Naive B cell (primary cell): Measurements from ENCODE around the gene KCNQ1. TPM values are rescaled to one million over a fixed set of nuclear protein-coding genes. Genes with fewer than 3 reads are reported as not detected.

Experiments used
- ATAC-seq, 2 donors: fragments of 150-1000 bp; cut with Tn5 transposase; 2 replicates each; pipeline ENCODE4 v1.10.0; 2021; ENCODE audit warnings: low read depth in 2 of 2, mild to moderate bottlenecking in 2 of 2, moderate library complexity in 2 of 2
- DNase-seq: peaks from one replicate; pipeline ENCODE4 v3.0.0; 2022
- H3K27ac Mint-ChIP-seq, 6 donors: one replicate each; pipeline ENCODE4 v1.8.0; 2020 to 2022; ENCODE audit warnings: mild to moderate bottlenecking in 6 of 6, mixed read lengths in 6 of 6, moderate library complexity in 5 of 6, inconsistent platforms in 2 of 6
- H3K27me3 Mint-ChIP-seq, 3 donors: one replicate each; pipeline ENCODE4 v1.8.0; 2021 to 2022; ENCODE audit warnings: mixed read lengths in 3 of 3, mild to moderate bottlenecking in 1 of 3
- H3K36me3 Mint-ChIP-seq, 2 donors: one replicate each; pipeline ENCODE4 v1.8.0; 2020 to 2022; ENCODE audit warnings: mixed read lengths in 2 of 2, inconsistent platforms in 1 of 2, mild to moderate bottlenecking in 1 of 2
- H3K4me1 Mint-ChIP-seq, 3 donors: one replicate each; pipeline ENCODE4 v1.8.0; 2020 to 2022; ENCODE audit warnings: mixed read lengths in 3 of 3, inconsistent platforms in 1 of 3, mild to moderate bottlenecking in 1 of 3, moderate library complexity in 1 of 3
- H3K4me3 Mint-ChIP-seq, 8 donors: one replicate each; pipeline ENCODE4 v1.8.0; 2020 to 2022; ENCODE audit warnings: mild to moderate bottlenecking in 8 of 8, mixed read lengths in 8 of 8, moderate library complexity in 8 of 8, inconsistent platforms in 2 of 8
- H3K9me3 Mint-ChIP-seq, 7 donors: one replicate each; pipeline ENCODE4 v1.8.0; 2020 to 2022; ENCODE audit warnings: mixed read lengths in 7 of 7, mild to moderate bottlenecking in 5 of 7, inconsistent platforms in 2 of 7, moderate library complexity in 1 of 7
- polyA plus RNA-seq, 6 donors: library from polyadenylated mRNA; unstranded; fragments of 300-500 nt; fragmentation: Illumina TruSeq; gene quantifications; one replicate each; pipeline ENCODE4 v1.2.3, GENCODE V29; 2021; ENCODE audit warnings: low read depth in 6 of 6

Gene KCNQ1
- polyA plus RNA-seq, 6 donors from 2014 or later = 9.3 to 22.6 (median 10.3) TPM

DNA sequence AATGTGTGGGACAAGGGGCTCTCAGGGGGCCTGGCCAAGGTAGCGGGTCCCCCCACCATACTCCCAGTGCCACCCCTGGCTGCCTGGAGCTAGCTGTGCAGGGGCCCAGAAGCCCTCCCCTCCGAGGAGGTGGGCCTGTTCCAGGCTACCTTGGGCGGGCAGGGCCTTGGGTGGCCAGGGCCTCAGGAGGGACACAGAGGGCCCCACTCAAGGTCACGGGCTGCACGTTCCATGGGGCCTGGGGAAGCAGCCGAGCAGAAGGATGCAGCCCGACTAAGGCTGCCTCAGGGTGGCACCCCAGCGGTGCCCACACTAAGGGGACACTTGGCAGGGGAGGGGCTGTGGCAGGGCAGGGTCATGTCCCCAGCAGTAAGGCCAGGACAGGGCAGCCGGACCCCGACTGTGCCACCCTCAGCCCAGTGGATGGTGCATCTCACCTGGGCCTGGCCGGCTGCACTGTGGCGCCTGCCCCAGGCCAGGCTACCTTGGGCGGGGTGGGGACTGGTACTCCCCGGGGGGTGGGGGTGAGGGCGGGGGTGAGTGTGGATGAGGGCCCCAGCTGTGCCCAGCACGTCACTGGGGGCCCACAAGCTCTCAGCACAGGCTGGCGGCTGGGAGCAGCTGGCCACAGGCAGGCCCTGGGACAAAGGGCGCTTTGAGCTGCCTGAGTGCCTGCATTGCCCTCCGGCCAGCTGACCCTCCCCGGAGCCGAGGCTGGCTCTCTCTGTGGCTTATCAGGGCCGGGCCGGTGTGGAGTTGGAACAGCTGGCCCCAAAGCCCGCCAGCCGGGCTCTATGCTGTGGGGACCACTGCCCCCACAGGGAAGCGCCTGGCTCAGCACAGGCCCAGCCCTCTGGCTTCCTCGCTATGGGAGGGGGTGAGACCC lies 117.1 kb downstream of the KCNQ1 start:
- Mint-ChIP-seq H3K9me3 (no peaks in the 10 kb centered on the region), H3K4me3 (no peak overlapping the region), H3K27ac (no peak overlapping the region), H3K4me1 (peaks cover 7 to 23% (median 21%) of the 10 kb centered on the region in 3 donors), H3K36me3 (no peaks in the 10 kb centered on the region), H3K27me3 (no peaks in the 10 kb centered on the region)
- no peak for ATAC-seq
- DNase-seq = no peak

DNA sequence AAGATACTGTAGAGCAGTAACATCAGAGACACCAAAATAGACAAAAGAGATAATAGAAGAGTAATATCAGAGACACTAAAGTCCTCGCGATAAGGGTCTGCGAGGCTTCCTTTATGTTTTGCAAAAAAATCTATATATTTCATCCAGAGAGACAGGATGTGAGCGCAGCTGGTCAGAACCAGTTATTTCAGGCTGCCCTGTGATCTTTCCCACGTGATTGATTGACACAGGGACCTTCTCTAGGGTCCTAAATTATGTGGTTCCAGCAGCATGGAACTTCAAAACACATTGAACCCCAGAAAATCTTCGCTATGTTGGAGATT lies 118.0 kb downstream of the KCNQ1 start:
- Mint-ChIP-seq H3K36me3 (no peaks in the 10 kb centered on the region), H3K27me3 (no peaks in the 10 kb centered on the region), H3K4me3 (peak overlapping the region in 1 of 8 donors; percentile 17), H3K27ac (no peak overlapping the region), H3K9me3 (no peaks in the 10 kb centered on the region), H3K4me1 (peaks cover 7 to 21% (median 17%) of the 10 kb centered on the region in 3 donors)
- no peak for DNase-seq
- no peak for ATAC-seq

DNA sequence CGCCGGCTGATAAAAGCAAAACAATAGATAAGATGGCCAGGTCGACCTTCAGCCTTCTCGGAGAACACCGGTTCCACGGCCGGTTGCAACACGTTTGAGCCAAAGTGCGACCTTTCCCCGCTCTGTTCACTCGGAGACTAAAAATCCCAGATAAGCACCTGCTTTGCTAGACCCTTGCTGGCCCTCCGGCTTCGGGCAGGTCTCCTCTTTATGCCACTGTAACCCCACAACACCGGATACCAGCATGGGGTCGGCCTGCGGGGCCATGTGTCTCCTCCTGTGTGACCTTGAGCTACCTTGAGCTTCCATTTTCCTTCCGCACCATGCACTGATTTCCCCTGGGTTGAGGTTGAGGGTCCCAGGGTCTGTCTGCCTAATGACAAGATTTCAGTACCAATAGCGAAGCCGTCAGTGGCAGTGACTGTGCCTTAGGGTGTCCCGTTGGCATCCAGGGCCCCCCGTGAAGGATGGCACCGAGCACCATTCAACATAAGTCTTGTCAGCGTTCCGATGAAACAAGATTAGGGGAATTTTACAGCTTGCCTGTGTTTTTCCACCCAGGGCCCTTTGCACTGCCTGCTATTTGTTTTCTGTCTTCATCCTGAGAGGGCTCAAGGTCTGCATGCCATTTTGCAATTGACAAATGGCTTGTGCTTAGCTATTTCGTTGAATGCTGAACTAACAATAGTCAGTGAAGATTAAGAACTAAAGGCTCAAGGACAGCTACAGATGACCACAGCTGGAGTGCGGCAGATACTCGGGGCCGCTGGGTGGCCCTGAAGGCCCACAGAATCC lies 118.6 kb downstream of the KCNQ1 start:
- no peaks in the 10 kb centered on the region for H3K27me3 Mint-ChIP-seq
- no peak overlapping the region for H3K27ac Mint-ChIP-seq
- H3K4me3 Mint-ChIP-seq = no peak overlapping the region
- no peaks in the 10 kb centered on the region for H3K9me3 Mint-ChIP-seq
- peaks cover 7 to 16% (median 13%) of the 10 kb centered on the region in 3 donors for H3K4me1 Mint-ChIP-seq
- DNase-seq = no peak
- no peak for ATAC-seq
- no peaks in the 10 kb centered on the region for H3K36me3 Mint-ChIP-seq

- H3K4me3 Mint-ChIP-seq = no peak overlapping the region
- DNase-seq (no peak), ATAC-seq (no peak)
- H3K27ac Mint-ChIP-seq = no peak overlapping the region
- H3K27me3 Mint-ChIP-seq = no peaks in the 10 kb centered on the region
- peaks cover 7 to 10% (median 10%) of the 10 kb centered on the region in 3 donors for H3K4me1 Mint-ChIP-seq
- H3K36me3 Mint-ChIP-seq = no peaks in the 10 kb centered on the region
- no peaks in the 10 kb centered on the region for H3K9me3 Mint-ChIP-seq
Measured at GRCh38 chr11:2564008-2564530, 119.3 kb downstream of the KCNQ1 start.

DNA sequence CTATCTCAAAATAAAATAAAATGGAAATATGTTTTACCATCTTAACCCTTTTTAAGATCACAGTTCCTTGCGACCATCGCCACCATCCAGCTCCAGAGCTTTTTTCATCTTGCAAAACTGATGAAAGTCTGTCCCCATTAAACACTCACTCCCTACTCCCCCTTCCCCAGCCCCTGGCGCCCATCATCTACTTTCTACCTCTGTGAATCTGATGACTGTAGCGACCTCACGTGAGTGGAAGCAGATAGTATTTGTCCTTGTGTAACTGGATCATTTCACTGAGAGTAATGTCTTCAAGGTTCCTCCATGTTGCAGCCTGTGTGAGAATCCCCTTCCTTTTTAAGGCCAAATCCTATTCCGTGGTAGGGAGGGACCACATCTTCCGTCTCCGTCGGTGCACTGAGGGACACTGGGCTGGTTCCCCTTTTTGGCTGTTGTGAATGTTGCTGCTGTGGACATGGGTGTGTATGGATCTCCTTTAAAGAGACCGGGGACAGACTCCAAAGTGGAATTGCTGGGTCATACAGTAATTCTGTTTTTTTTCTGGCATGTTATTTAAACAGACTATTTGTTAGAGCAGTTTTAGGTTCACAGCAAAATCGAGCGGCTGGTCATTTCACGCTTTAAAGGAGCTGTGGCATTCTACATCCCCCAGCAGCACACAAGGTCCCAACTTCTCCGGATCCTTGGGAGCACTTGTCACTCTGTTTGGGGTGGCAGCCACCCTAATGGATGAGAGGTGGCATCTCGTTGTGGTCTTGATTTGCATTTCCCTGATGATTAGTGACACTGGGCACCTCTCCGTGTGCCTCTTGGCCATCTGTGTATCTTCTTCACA lies 120.0 kb downstream of the KCNQ1 start:
- Mint-ChIP-seq H3K4me1 (peaks cover 2 to 4% (median 3%) of the 10 kb centered on the region in 3 donors), H3K9me3 (no peaks in the 10 kb centered on the region), H3K36me3 (no peaks in the 10 kb centered on the region), H3K27me3 (no peaks in the 10 kb centered on the region), H3K4me3 (no peak overlapping the region), H3K27ac (no peak overlapping the region)
- no peak for DNase-seq
- no peak for ATAC-seq

- H3K4me1 Mint-ChIP-seq = peaks cover 0 to 1% (median 1%) of the 10 kb centered on the region in 3 donors
- H3K36me3 Mint-ChIP-seq = no peaks in the 10 kb centered on the region
- no peak for ATAC-seq
- no peak overlapping the region for H3K4me3 Mint-ChIP-seq
- no peaks in the 10 kb centered on the region for H3K27me3 Mint-ChIP-seq
- H3K9me3 Mint-ChIP-seq = no peaks in the 10 kb centered on the region
- DNase-seq = no peak
- H3K27ac Mint-ChIP-seq = peak overlapping the region in 1 of 6 donors; percentile 41
Measured at GRCh38 chr11:2565447-2566222, 120.8 kb downstream of the KCNQ1 start.

DNA sequence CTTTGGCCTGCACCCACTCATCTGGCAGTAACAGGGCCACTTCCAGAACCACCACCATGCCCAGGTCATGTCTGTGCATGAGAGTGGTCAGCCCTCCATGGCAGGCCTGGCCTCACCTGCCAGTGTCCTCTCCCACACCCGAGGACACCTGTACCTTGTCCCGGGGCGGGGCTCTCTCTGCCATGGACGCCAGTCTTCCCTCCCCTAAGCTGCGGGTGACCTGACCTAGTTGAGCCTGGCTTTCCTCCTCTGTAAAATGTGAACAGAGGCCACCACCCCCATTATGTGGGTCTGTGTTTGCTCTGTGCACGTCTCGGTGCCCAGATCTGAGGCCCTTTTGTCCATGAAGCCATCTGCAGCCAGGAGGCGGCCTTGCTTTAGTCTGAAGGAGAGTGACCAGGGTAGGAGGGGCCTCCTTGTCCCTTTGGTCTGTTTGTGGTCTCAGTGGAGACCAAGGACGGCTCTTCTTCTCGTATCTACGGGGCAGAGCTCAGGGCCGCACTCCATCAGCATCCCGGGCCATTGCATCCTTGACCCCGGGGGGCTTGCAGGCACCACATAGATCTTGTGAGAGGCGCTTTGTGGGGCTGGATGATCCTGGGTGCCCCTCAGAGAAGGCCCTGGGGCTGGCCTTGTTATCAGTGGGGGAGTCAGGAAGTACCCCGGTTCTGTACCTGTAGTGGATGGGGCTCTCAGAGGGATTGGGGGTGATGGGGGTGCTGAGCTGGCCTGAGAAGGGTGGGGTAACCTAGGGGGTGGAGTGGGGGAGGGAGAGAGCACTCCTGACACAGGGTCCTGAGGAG lies 121.6 kb downstream of the KCNQ1 start:
- Mint-ChIP-seq H3K27me3 (no peaks in the 10 kb centered on the region), H3K36me3 (no peaks in the 10 kb centered on the region), H3K9me3 (no peaks in the 10 kb centered on the region), H3K4me3 (peak overlapping the region in 1 of 8 donors; percentile 66), H3K27ac (peak overlapping the region in 2 of 6 donors; percentile 41 to 46), H3K4me1 (peaks cover 0 to 1% (median 0%) of the 10 kb centered on the region in 3 donors)
- DNase-seq = no peak
- ATAC-seq = no peak

- Mint-ChIP-seq H3K4me3 (no peak overlapping the region), H3K27ac (peak overlapping the region in 1 of 6 donors; percentile 62), H3K4me1 (peaks cover 0 to 1% (median 0%) of the 10 kb centered on the region in 3 donors), H3K9me3 (no peaks in the 10 kb centered on the region), H3K36me3 (no peaks in the 10 kb centered on the region), H3K27me3 (no peaks in the 10 kb centered on the region)
- ATAC-seq (no peak), DNase-seq (no peak)
Measured at GRCh38 chr11:2567026-2567671, 122.3 kb downstream of the KCNQ1 start.

GRCh38 chr11:2569321-2569721 lies 124.5 kb downstream of the KCNQ1 start:
- Mint-ChIP-seq H3K27ac (no peak overlapping the region), H3K36me3 (no peaks in the 10 kb centered on the region), H3K27me3 (no peaks in the 10 kb centered on the region), H3K4me3 (no peak overlapping the region), H3K4me1 (peaks cover 0 to under 1% (median 0%) of the 10 kb centered on the region in 3 donors), H3K9me3 (no peaks in the 10 kb centered on the region)
- no peak for ATAC-seq
- no peak for DNase-seq

DNA sequence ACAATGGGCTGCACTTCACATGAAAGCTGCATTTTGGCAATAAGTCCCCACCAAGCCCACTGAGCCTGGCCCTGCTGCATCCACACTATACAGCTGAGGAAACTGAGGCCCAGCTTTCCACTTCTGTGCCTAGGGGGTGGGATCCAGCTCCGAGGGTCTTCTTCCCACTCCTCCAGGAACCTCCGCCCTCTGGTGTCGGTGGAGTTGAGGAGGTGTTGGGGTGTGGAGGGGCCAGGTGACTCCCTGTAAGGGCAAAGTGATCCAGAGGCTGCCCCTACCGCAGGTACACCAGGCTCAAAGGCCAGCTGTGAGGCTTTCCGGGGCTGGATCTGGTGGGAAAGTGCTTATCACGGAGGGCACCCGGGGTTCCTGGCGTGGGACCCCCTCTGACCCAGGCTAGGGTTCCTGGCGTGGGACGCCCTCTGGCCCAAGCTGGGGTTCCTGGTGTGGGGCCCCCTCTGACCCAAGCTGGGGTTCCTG lies 125.0 kb downstream of the KCNQ1 start:
- DNase-seq = no peak
- Mint-ChIP-seq H3K36me3 (no peaks in the 10 kb centered on the region), H3K4me1 (no peaks in the 10 kb centered on the region), H3K27me3 (no peaks in the 10 kb centered on the region), H3K4me3 (no peak overlapping the region), H3K9me3 (no peaks in the 10 kb centered on the region), H3K27ac (no peak overlapping the region)
- ATAC-seq = no peak

GRCh38 chr11:2570211-2570811 lies 125.5 kb downstream of the KCNQ1 start:
- Mint-ChIP-seq H3K4me3 (peak overlapping the region in 1 of 8 donors; percentile 52), H3K27me3 (no peaks in the 10 kb centered on the region), H3K9me3 (no peaks in the 10 kb centered on the region), H3K36me3 (no peaks in the 10 kb centered on the region), H3K4me1 (no peaks in the 10 kb centered on the region), H3K27ac (no peak overlapping the region)
- ATAC-seq = no peak
- DNase-seq = no peak
